B cell (primary cell): ENCODE results near the gene EPB41L4B. TPM values are rescaled to one million over a fixed set of nuclear protein-coding genes. Genes with fewer than 3 reads are reported as not detected.

Experiments
- ATAC-seq: fragments of 200-7000 bp; cut with Tn5 transposase; one replicate; pipeline ENCODE4 v1.10.0; 2021; ENCODE audit warnings: low read depth, mild to moderate bottlenecking, moderate number of reproducible peaks, moderate library complexity
- CTCF ChIA-PET: fragments of 350-600 bp; sonication (Branson Sonifier 250); formaldehyde crosslinking; loops from one replicate; lab custom pipeline; 2021; ENCODE audit warnings: antibody characterized with exemption, inconsistent platforms; lab: Charles Lee
- POLR2A ChIA-PET: fragments of 350-600 bp; sonication (Branson Sonifier 250); formaldehyde crosslinking; loops from one replicate; lab custom pipeline; 2021; ENCODE audit warnings: antibody characterized with exemption; lab: Charles Lee
- DNase-seq: peaks from one replicate; pipeline ENCODE4 v3.0.0; 2013
- H2AFZ ChIP-seq: 2 replicates; pipeline ENCODE4 v1.6.1; 2012; ENCODE audit warnings: mild to moderate bottlenecking, low read depth, low read length; ENCODE audit not compliant: insufficient read depth, poor library complexity, severe bottlenecking
- H3K27ac ChIP-seq, 2 donors: 1 replicate in 1 of 2; 2 replicates in 1 of 2; pipeline ENCODE4 v1.5.1; 2012 to 2013; ENCODE audit warnings: low read length in 2 of 2, mild to moderate bottlenecking in 2 of 2, moderate library complexity in 1 of 2
- H3K27me3 ChIP-seq, 4 experiments: fragments of 200-600 bp in 1 of 4; sonication (generic) in 1 of 4; replicated peaks in 1 of 4; 1 replicate in 2 of 4; 2 replicates in 2 of 4; pipeline versions ENCODE4 v1.6.1 to v1.7.0; 2013 to 2016; ENCODE audit warnings: low read length in 3 of 4, mild to moderate bottlenecking in 2 of 4, mixed read lengths in 1 of 4, moderate library complexity in 1 of 4; ENCODE audit not compliant: insufficient read depth in 4 of 4, control insufficient read depth in 3 of 4; ENCODE audit errors: control extremely low read depth in 1 of 4
- H3K36me3 ChIP-seq, 2 experiments: replicated peaks in 1 of 2; 1 replicate in 1 of 2; 2 replicates in 1 of 2; pipeline versions ENCODE4 v1.6.1 to v1.7.1; 2013; ENCODE audit warnings: low read length in 1 of 2; ENCODE audit not compliant: insufficient read depth in 2 of 2, control insufficient read depth in 1 of 2; ENCODE audit errors: control extremely low read depth in 1 of 2, extremely low read depth in 1 of 2
- H3K4me1 ChIP-seq, 2 donors: fragments of 200-600 bp in 1 of 2; sonication (generic) in 1 of 2; 1 replicate in 1 of 2; 2 replicates in 1 of 2; pipeline versions ENCODE4 v1.5.1 to v1.6.1; 2013 to 2017; ENCODE audit warnings: low read length in 2 of 2; ENCODE audit not compliant: control insufficient read depth in 2 of 2, insufficient read depth in 2 of 2
- H3K4me2 ChIP-seq: replicated peaks from 2 replicates; pipeline ENCODE3; 2012; ENCODE audit warnings: mild to moderate bottlenecking, low read depth, low read length; ENCODE audit not compliant: poor library complexity, severe bottlenecking
- H3K4me3 ChIP-seq, 5 experiments: fragments of 200-600 bp in 1 of 5; sonication (generic) in 1 of 5; 1 replicate in 3 of 5; 2 replicates in 2 of 5; pipeline versions ENCODE4 v1.5.1 to v1.7.0; 2011 to 2016; ENCODE audit warnings: low read length in 4 of 5, mild to moderate bottlenecking in 4 of 5, low read depth in 2 of 5, control low read depth in 1 of 5, moderate library complexity in 1 of 5; ENCODE audit not compliant: insufficient read depth in 1 of 5; ENCODE audit errors: control extremely low read depth in 1 of 5, extremely low read depth in 1 of 5
- H3K79me2 ChIP-seq: fragments of 200-600 bp; sonication (generic); one replicate; pipeline ENCODE4 v1.6.0; 2016; ENCODE audit warnings: low read length; ENCODE audit not compliant: control insufficient read depth, insufficient read depth
- H3K9ac ChIP-seq: fragments of 200-600 bp; sonication (generic); 2 replicates; pipeline ENCODE4 v1.6.1; 2017; ENCODE audit warnings: mild to moderate bottlenecking, low read length, moderate library complexity
- H3K9me3 ChIP-seq, 3 donors: one replicate each; pipeline versions ENCODE4 v1.6.1 to v1.7.1; 2013; ENCODE audit warnings: low read length in 2 of 3; ENCODE audit not compliant: control insufficient read depth in 2 of 3, insufficient read depth in 1 of 3; ENCODE audit errors: control extremely low read depth in 1 of 3
- H4K20me1 ChIP-seq: 2 replicates; pipeline ENCODE4 v1.6.0; 2012; ENCODE audit warnings: mild to moderate bottlenecking, low read length; ENCODE audit not compliant: insufficient read depth, control insufficient read depth, poor library complexity, severe bottlenecking
- H3K27ac Mint-ChIP-seq: one replicate; pipeline ENCODE4 v1.8.0; 2021; ENCODE audit warnings: mixed read lengths
- H3K27me3 Mint-ChIP-seq: one replicate; pipeline ENCODE4 v1.8.0; 2021; ENCODE audit warnings: mixed read lengths
- H3K4me1 Mint-ChIP-seq: one replicate; pipeline ENCODE4 v1.8.0; 2021; ENCODE audit warnings: mixed read lengths
- H3K4me3 Mint-ChIP-seq: one replicate; pipeline ENCODE4 v1.8.0; 2021; ENCODE audit warnings: mixed read lengths
- H3K9me3 Mint-ChIP-seq: one replicate; pipeline ENCODE4 v1.8.0; 2022; ENCODE audit warnings: mixed read lengths; ENCODE audit not compliant: insufficient read depth
- CTCF ChIP-seq: fragments of 200-600 bp; IDR thresholded peaks from one replicate; pipeline ENCODE4 v1.8.0; 2022; ENCODE audit warnings: antibody characterized with exemption, mild to moderate bottlenecking
- EZH2 ChIP-seq: IDR thresholded peaks from 2 replicates; pipeline ENCODE4 v1.6.1; 2012; ENCODE audit warnings: borderline replicate concordance, low read depth, mild to moderate bottlenecking, moderate library complexity, low read length; ENCODE audit not compliant: insufficient read depth, poor library complexity, severe bottlenecking
- WGBS: methylation state at CpG from one replicate; pipeline ENCODE4 v1.1.5; 2013; ENCODE audit warnings: missing lambda C conversion rate; ENCODE audit not compliant: insufficient coverage; 5-methylcytosine and 5-hydroxymethylcytosine counted together
- intact Hi-C: fragments of 100-400 bp; cut with micrococcal nuclease; formaldehyde crosslinking; loops from one replicate; pipeline ENCODE4 v1.10.0; 2022
- polyA plus RNA-seq: library from polyadenylated mRNA; depleted of rRNA; stranded (reverse); fragments of >200 nt; gene quantifications from 2 replicates; pipeline ENCODE4 v1.2.3, GENCODE V29; 2012
- total RNA-seq, 2 donors: library from RNA; stranded (reverse); fragments of 120-200 nt in 1 of 2; gene quantifications; 1 replicate in 1 of 2; 2 replicates in 1 of 2; pipeline versions ENCODE4 v1.2.3 to v1.2.4, GENCODE V29; 2013 to 2022

Gene EPB41L4B
- total and polyA plus RNA-seq, 2 donors (not counting 1 experiment from before 2014, with no cell fraction given) = 2.9 TPM; not detected in 1

- H3K27ac ChIP-seq = no peak overlapping the region
- no peaks in the 10 kb centered on the region for H3K4me1 Mint-ChIP-seq
- POLR2A ChIA-PET = no interaction called here
- H2AFZ ChIP-seq = no peak overlapping the region
- intact Hi-C loops = no loop called here
- WGBS = 79% methylated on average over 3 of the region's 5 CpGs
- H3K4me1 ChIP-seq = no peaks in the 10 kb centered on the region
- H3K9me3 Mint-ChIP-seq = peaks cover 3% of the 10 kb centered on the region
- H3K36me3 ChIP-seq = no peaks in the 10 kb centered on the region
- no peak overlapping the region for H3K4me3 Mint-ChIP-seq
- H3K4me2 ChIP-seq = no peak overlapping the region
- H3K27ac Mint-ChIP-seq = no peak overlapping the region
- peaks cover 0 to 2% (median 0%) of the 10 kb centered on the region in 3 donors for H3K9me3 ChIP-seq
- TF ChIP-seq EZH2 = no peak
- no peak for TF ChIP-seq CTCF
- no peak overlapping the region for H3K4me3 ChIP-seq
- CTCF ChIA-PET = no interaction called here
- peaks cover 14% of the 10 kb centered on the region for H3K27me3 Mint-ChIP-seq
- no peaks in the 10 kb centered on the region for H3K79me2 ChIP-seq
- H3K9ac ChIP-seq = no peak overlapping the region
- no peaks in the 10 kb centered on the region for H3K27me3 ChIP-seq
- H4K20me1 ChIP-seq = no peaks in the 10 kb centered on the region
- ATAC-seq (no peak), DNase-seq (no peak)
Observed at GRCh38 chr9:109269839-109270238, 51.0 kb downstream of the EPB41L4B start.

- Histone ChIP-seq H3K36me3 (no peaks in the 10 kb centered on the region), H3K9ac (no peak overlapping the region), H4K20me1 (no peaks in the 10 kb centered on the region), H3K4me2 (no peak overlapping the region), H2AFZ (no peak overlapping the region), H3K4me3 (no peak overlapping the region), H3K27ac (no peak overlapping the region), H3K4me1 (no peaks in the 10 kb centered on the region), H3K27me3 (no peaks in the 10 kb centered on the region), H3K79me2 (no peaks in the 10 kb centered on the region), H3K9me3 (peaks cover 0 to 2% (median 0%) of the 10 kb centered on the region in 3 donors)
- peaks cover 7% of the 10 kb centered on the region for H3K27me3 Mint-ChIP-seq
- TF ChIP-seq CTCF (no peak), EZH2 (no peak)
- H3K27ac Mint-ChIP-seq = no peak overlapping the region
- DNase-seq = no peak
- 63% methylated on average over 2 of the region's 3 CpGs for WGBS
- POLR2A ChIA-PET = no interaction called here
- CTCF ChIA-PET = no interaction called here
- intact Hi-C loops = no loop called here
- no peak for ATAC-seq
- no peaks in the 10 kb centered on the region for H3K4me1 Mint-ChIP-seq
- H3K4me3 Mint-ChIP-seq = no peak overlapping the region
- peaks cover 3% of the 10 kb centered on the region for H3K9me3 Mint-ChIP-seq
Observed at GRCh38 chr9:109269081-109269480, 51.8 kb downstream of the EPB41L4B start.
